GM20431 (cell line): ENCODE data around the gene LPIN1.
"Not testable (repeated sequence)": the region's sequence is repeated elsewhere in the genome, so short reads cannot be mapped to it uniquely, and the experiment has no call there.

Experiments used
- in situ Hi-C: fragments of 300-500 bp; cut with MseI, MboI; formaldehyde crosslinking; loops from one replicate; pipeline ENCODE4 v1.15.0; 2020; ENCODE audit warnings: low sequenced_read_pairs; ENCODE audit not compliant: unreplicated experiment

The LPIN1 gene

GRCh38 chr2:11715987-11716652 is 30.3 kb upstream of the LPIN1 start:
- in situ Hi-C loops, result no loop called here

GRCh38 chr2:11716689-11717321 is 29.6 kb upstream of the LPIN1 start:
- in situ Hi-C loops, result no loop called here

- in situ Hi-C loops, result no loop called here
Measured at GRCh38 chr2:11717623-11718022, 28.8 kb upstream of the LPIN1 start.

- in situ Hi-C loops, result no loop called here
Measured at GRCh38 chr2:11718606-11719005, 27.8 kb upstream of the LPIN1 start.

- in situ Hi-C loops, result no loop called here
Measured at GRCh38 chr2:11719230-11719977, 27.0 kb upstream of the LPIN1 start.

- in situ Hi-C loops, result no loop called here
Measured at GRCh38 chr2:11720752-11721151, 25.7 kb upstream of the LPIN1 start.

GRCh38 chr2:11722292-11723060 is 24.0 kb upstream of the LPIN1 start:
- in situ Hi-C loops, result no loop called here

GRCh38 chr2:11723061-11723371 is 23.4 kb upstream of the LPIN1 start:
- in situ Hi-C loops, result no loop called here

- in situ Hi-C loops, result no loop called here
Measured at GRCh38 chr2:11724151-11724550, 22.3 kb upstream of the LPIN1 start.

- in situ Hi-C loops, result no loop called here
Measured at GRCh38 chr2:11726384-11726783, 20.0 kb upstream of the LPIN1 start.

- in situ Hi-C loops, result no loop called here
Measured at GRCh38 chr2:11729362-11730212, 16.8 kb upstream of the LPIN1 start.

GRCh38 chr2:11731214-11731984 is 15.0 kb upstream of the LPIN1 start:
- in situ Hi-C loops, result not testable (repeated sequence)

GRCh38 chr2:11732587-11732986 is 13.8 kb upstream of the LPIN1 start:
- in situ Hi-C loops, result no loop called here

GRCh38 chr2:11737852-11738251 is 8.6 kb upstream of the LPIN1 start:
- in situ Hi-C loops, result not testable (repeated sequence)

- in situ Hi-C loops, result no loop called here
Measured at GRCh38 chr2:11738589-11739436, 7.6 kb upstream of the LPIN1 start.

- in situ Hi-C loops, result no loop called here
Measured at GRCh38 chr2:11740723-11741122, 5.7 kb upstream of the LPIN1 start.

- in situ Hi-C loops, result no loop called here
Measured at GRCh38 chr2:11742317-11742701, 4.1 kb upstream of the LPIN1 start.

GRCh38 chr2:11742702-11743357 is 3.6 kb upstream of the LPIN1 start:
- in situ Hi-C loops, result no loop called here
